ENCODE data around the gene SDCBP2. TPM values are rescaled to one million over a fixed set of nuclear protein-coding genes. Genes with fewer than 3 reads are reported as not detected.

The SDCBP2 gene
- total and polyA plus RNA-seq, 2 of the 13 experiments (the other 11 are each of a cell fraction or from before 2014, with no cell fraction given): 1.2 to 2.4 TPM

- TF ChIP-seq PHF20 (CRISPR knock-in tag; IDR thresholded peaks at IDR 0.05) (no peak), RBAK (CRISPR knock-in tag; IDR thresholded peaks at IDR 0.05) (no peak), RNF219 (CRISPR knock-in tag; IDR thresholded peaks at IDR 0.05) (no peak), ZNF354B (CRISPR knock-in tag; IDR thresholded peaks at IDR 0.05) (no peak; the same call in 1 of the 2 replicates), ZNF121 (CRISPR knock-in tag; IDR thresholded peaks at IDR 0.05) (no peak), ZBTB44 (CRISPR knock-in tag; IDR thresholded peaks at IDR 0.05) (no peak), ZNF414 (CRISPR knock-in tag; IDR thresholded peaks at IDR 0.05) (0 out of 2 replicates have a peak, but pooled peaks have one; percentile 7), ASH2L (IDR thresholded peaks at IDR 0.05; ENCODE audit: insufficient read length, low read depth, low read length) (no peak), ZNF432 (CRISPR knock-in tag; IDR thresholded peaks at IDR 0.05; ENCODE audit: borderline replicate concordance) (no peak), ZNF607 (CRISPR knock-in tag; IDR thresholded peaks at IDR 0.05; ENCODE audit: borderline replicate concordance) (no peak), RFXANK (CRISPR knock-in tag; IDR thresholded peaks at IDR 0.05) (no peak), KLF9 (CRISPR knock-in tag; IDR thresholded peaks at IDR 0.05; ENCODE audit: low read depth) (no peak), ZNF891 (CRISPR knock-in tag; IDR thresholded peaks at IDR 0.05) (no peak), HES4 (CRISPR knock-in tag; IDR thresholded peaks at IDR 0.05; ENCODE audit: borderline replicate concordance) (no peak), ZBTB49 (CRISPR knock-in tag; IDR thresholded peaks at IDR 0.05; ENCODE audit: borderline replicate concordance) (0 out of 2 replicates have a peak, but pooled peaks have one; percentile 17), IRF2 (CRISPR knock-in tag; IDR thresholded peaks at IDR 0.05) (no peak; the same call in 1 of the 2 replicates), NFATC3 (CRISPR knock-in tag; IDR thresholded peaks at IDR 0.05) (no peak; the same call in 1 of the 2 replicates), BCL3 (CRISPR knock-in tag; IDR thresholded peaks at IDR 0.05) (peak; percentile 42; the same call in 1 of the 2 replicates), POLR2AphosphoS2 (IDR thresholded peaks at IDR 0.05; ENCODE audit: low read depth, low read length) (0 out of 2 replicates have a peak, but pooled peaks have one; percentile 7)
These were observed 2.7 kb downstream of the SDCBP2 start (continued) for GRCh38 chr20:1326031-1326930.
